Liver (tissue), 9 donors: Measurements from ENCODE around the gene DSE. TPM values are rescaled to one million over a fixed set of nuclear protein-coding genes. Genes with fewer than 3 reads are reported as not detected.

ENCODE experiments used
- DNase-seq: peaks from one replicate; pipeline ENCODE4 v3.0.0-alpha.2; 2017; ENCODE audit warnings: low spot score
- H3K27ac ChIP-seq, 2 donors: one replicate each; pipeline ENCODE4 v1.7.0; 2013; ENCODE audit warnings: inconsistent platforms in 2 of 2, low read length in 2 of 2, control low read depth in 1 of 2, low read depth in 1 of 2, mild to moderate bottlenecking in 1 of 2
- H3K27me3 ChIP-seq, 4 donors: one replicate each; pipeline versions ENCODE4 v1.6.1 to v1.7.0; 2013; ENCODE audit warnings: low read length in 3 of 4, inconsistent platforms in 1 of 4, mild to moderate bottlenecking in 1 of 4, moderate library complexity in 1 of 4; ENCODE audit not compliant: control insufficient read depth in 4 of 4, insufficient read depth in 4 of 4
- H3K36me3 ChIP-seq, 4 donors: one replicate each; pipeline versions ENCODE4 v1.6.1 to v1.7.0; 2013; ENCODE audit warnings: low read length in 3 of 4, mild to moderate bottlenecking in 3 of 4, low read depth in 1 of 4, moderate library complexity in 1 of 4; ENCODE audit not compliant: control insufficient read depth in 4 of 4, insufficient read depth in 3 of 4
- H3K4me1 ChIP-seq, 4 donors: one replicate each; pipeline versions ENCODE4 v1.6.1 to v1.7.0; 2013; ENCODE audit warnings: low read length in 3 of 4, mild to moderate bottlenecking in 3 of 4, moderate library complexity in 1 of 4; ENCODE audit not compliant: control insufficient read depth in 4 of 4, insufficient read depth in 4 of 4
- H3K4me3 ChIP-seq, 3 donors: one replicate each; pipeline versions ENCODE4 v1.6.1 to v1.7.0; 2013; ENCODE audit warnings: low read length in 3 of 3, control low read depth in 1 of 3, low read depth in 1 of 3, mild to moderate bottlenecking in 1 of 3
- H3K9ac ChIP-seq, 2 donors: one replicate each; pipeline ENCODE4 v1.7.0; 2013; ENCODE audit warnings: low read length in 2 of 2, mild to moderate bottlenecking in 2 of 2, moderate library complexity in 2 of 2, control low read depth in 1 of 2, low read depth in 1 of 2
- H3K9me3 ChIP-seq, 4 donors: one replicate each; pipeline versions ENCODE4 v1.6.1 to v1.7.0; 2013; ENCODE audit warnings: low read length in 3 of 4; ENCODE audit not compliant: control insufficient read depth in 4 of 4
- ATF3 ChIP-seq: IDR thresholded peaks from 2 replicates; pipeline ENCODE4 v1.6.1; 2016; ENCODE audit warnings: antibody characterized with exemption
- CTCF ChIP-seq: fragments of 150-350 bp; IDR thresholded peaks from 2 replicates; pipeline ENCODE4 v1.5.1; 2017; ENCODE audit warnings: improper control_type of control experiment, low read depth, low read length; ENCODE audit not compliant: missing input control
- EGR1 ChIP-seq, 2 donors: IDR thresholded peaks; 2 replicates each; pipeline ENCODE4 v1.6.1; 2016 to 2018; ENCODE audit warnings: antibody characterized with exemption in 2 of 2, low read depth in 2 of 2
- FOXA1 ChIP-seq: IDR thresholded peaks from 2 replicates; pipeline ENCODE4 v1.6.1; 2016; ENCODE audit warnings: antibody characterized with exemption
- FOXA2 ChIP-seq: IDR thresholded peaks from 2 replicates; pipeline ENCODE4 v1.6.1; 2016; ENCODE audit warnings: antibody characterized with exemption
- GABPA ChIP-seq, 2 donors: IDR thresholded peaks in 1 of 2; conservative IDR thresholded peaks in 1 of 2; 2 replicates each; pipeline ENCODE4 v1.6.1; 2016; ENCODE audit warnings: antibody characterized with exemption in 2 of 2, mild to moderate bottlenecking in 1 of 2, moderate library complexity in 1 of 2
- HNF4A ChIP-seq, 2 donors: conservative IDR thresholded peaks; 2 replicates each; pipeline ENCODE4 v1.6.1; 2016; ENCODE audit warnings: antibody characterized with exemption in 2 of 2, mild to moderate bottlenecking in 2 of 2
- HNF4G ChIP-seq: IDR thresholded peaks from 2 replicates; pipeline ENCODE4 v1.6.1; 2016; ENCODE audit warnings: antibody characterized with exemption
- JUND ChIP-seq, 2 donors: IDR thresholded peaks; 2 replicates each; pipeline ENCODE4 v1.6.1; 2016; ENCODE audit warnings: antibody characterized with exemption in 2 of 2
- NR2F2 ChIP-seq: IDR thresholded peaks from 2 replicates; pipeline ENCODE4 v1.6.1; 2016; ENCODE audit warnings: antibody characterized with exemption
- RAD21 ChIP-seq, 2 donors: IDR thresholded peaks; 2 replicates each; pipeline ENCODE4 v1.6.1; 2016; ENCODE audit warnings: antibody characterized with exemption in 2 of 2, mild to moderate bottlenecking in 2 of 2
- SP1 ChIP-seq: IDR thresholded peaks from 2 replicates; pipeline ENCODE4 v1.6.1; 2018; ENCODE audit warnings: antibody characterized with exemption, mild to moderate bottlenecking
- YY1 ChIP-seq: IDR thresholded peaks from 2 replicates; pipeline ENCODE4 v1.6.1; 2016; ENCODE audit warnings: antibody characterized with exemption, mild to moderate bottlenecking
- ZBTB33 ChIP-seq: IDR thresholded peaks from 2 replicates; pipeline ENCODE4 v1.6.1; 2016; ENCODE audit warnings: antibody characterized with exemption
- WGBS: extraction: QIAGEN DNeasy Blood & Tissue Kit; methylation state at CpG from one replicate; pipeline ENCODE4 v1.1.7; 2013; 5-methylcytosine and 5-hydroxymethylcytosine counted together
- polyA plus RNA-seq, 2 donors: library from polyadenylated mRNA; stranded (reverse) in 1 of 2; unstranded in 1 of 2; fragments of 200-250 nt in 1 of 2; fragments of >200 nt in 1 of 2; fragmentation: Nextera tagmentation in 1 of 2; extraction: Ambion mirVana in 1 of 2; gene quantifications; one replicate each; pipeline versions ENCODE4 v1.2.1 to v1.2.3, GENCODE V29; 2013 to 2015
- total RNA-seq, 2 donors: library from RNA; depleted of rRNA; stranded (reverse); fragments of >200 nt; gene quantifications; one replicate each; pipeline ENCODE4 v1.2.3, GENCODE V29; 2014
- TF ChIP-seq, protein P1 (sequence below): IDR thresholded peaks from 2 replicates; pipeline ENCODE4 v1.6.1; 2016; ENCODE audit warnings: antibody characterized with exemption, mild to moderate bottlenecking
- donor health status: healthy.
- donor health status: healthy.
- donor health status: healthy.
- donor health status: healthy.
- donor health status: healthy.

DSE gene
- total and polyA plus RNA-seq, 4 donors: 5.5 to 22.8 (median 9.6) TPM

- Histone ChIP-seq H3K9ac (no peak overlapping the region), H3K36me3 (no peaks in the 10 kb centered on the region), H3K4me1 (no peaks in the 10 kb centered on the region), H3K9me3 (no peaks in the 10 kb centered on the region), H3K27ac (no peak overlapping the region), H3K27me3 (no peaks in the 10 kb centered on the region), H3K4me3 (no peak overlapping the region)
- WGBS: 71% methylated on average over 1 of the region's 1 CpG
- DNase-seq: no peak
- TF ChIP-seq RAD21 (IDR thresholded peaks at IDR 0.05) (no peak), YY1 (no peak), GABPA (IDR thresholded peaks at IDR 0.05 in 1 of 2, conservative IDR thresholded peaks at IDR 0.05 in 1 of 2) (no peak), JUND (IDR thresholded peaks at IDR 0.05) (no peak)
- TF ChIP-seq, protein P1, sequence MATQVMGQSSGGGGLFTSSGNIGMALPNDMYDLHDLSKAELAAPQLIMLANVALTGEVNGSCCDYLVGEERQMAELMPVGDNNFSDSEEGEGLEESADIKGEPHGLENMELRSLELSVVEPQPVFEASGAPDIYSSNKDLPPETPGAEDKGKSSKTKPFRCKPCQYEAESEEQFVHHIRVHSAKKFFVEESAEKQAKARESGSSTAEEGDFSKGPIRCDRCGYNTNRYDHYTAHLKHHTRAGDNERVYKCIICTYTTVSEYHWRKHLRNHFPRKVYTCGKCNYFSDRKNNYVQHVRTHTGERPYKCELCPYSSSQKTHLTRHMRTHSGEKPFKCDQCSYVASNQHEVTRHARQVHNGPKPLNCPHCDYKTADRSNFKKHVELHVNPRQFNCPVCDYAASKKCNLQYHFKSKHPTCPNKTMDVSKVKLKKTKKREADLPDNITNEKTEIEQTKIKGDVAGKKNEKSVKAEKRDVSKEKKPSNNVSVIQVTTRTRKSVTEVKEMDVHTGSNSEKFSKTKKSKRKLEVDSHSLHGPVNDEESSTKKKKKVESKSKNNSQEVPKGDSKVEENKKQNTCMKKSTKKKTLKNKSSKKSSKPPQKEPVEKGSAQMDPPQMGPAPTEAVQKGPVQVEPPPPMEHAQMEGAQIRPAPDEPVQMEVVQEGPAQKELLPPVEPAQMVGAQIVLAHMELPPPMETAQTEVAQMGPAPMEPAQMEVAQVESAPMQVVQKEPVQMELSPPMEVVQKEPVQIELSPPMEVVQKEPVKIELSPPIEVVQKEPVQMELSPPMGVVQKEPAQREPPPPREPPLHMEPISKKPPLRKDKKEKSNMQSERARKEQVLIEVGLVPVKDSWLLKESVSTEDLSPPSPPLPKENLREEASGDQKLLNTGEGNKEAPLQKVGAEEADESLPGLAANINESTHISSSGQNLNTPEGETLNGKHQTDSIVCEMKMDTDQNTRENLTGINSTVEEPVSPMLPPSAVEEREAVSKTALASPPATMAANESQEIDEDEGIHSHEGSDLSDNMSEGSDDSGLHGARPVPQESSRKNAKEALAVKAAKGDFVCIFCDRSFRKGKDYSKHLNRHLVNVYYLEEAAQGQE: no peak
Measured at GRCh38 chr6:116482780-116483179, 112.0 kb downstream of the DSE start.

GRCh38 chr6:116483616-116484015 is 112.9 kb downstream of the DSE start:
- WGBS: 51% methylated on average over 2 of the region's 2 CpGs
- Histone ChIP-seq H3K4me1 (no peaks in the 10 kb centered on the region), H3K4me3 (no peak overlapping the region), H3K9ac (no peak overlapping the region), H3K9me3 (no peaks in the 10 kb centered on the region), H3K36me3 (no peaks in the 10 kb centered on the region), H3K27ac (no peak overlapping the region), H3K27me3 (no peaks in the 10 kb centered on the region)
- TF ChIP-seq FOXA1 (no peak), NR2F2 (no peak), FOXA2 (no peak), EGR1 (IDR thresholded peaks at IDR 0.05; ENCODE audit: low read depth in 2 of 2) (no peak), HNF4A (conservative IDR thresholded peaks at IDR 0.05) (no peak), ATF3 (no peak), HNF4G (no peak), ZBTB33 (no peak), RAD21 (IDR thresholded peaks at IDR 0.05) (no peak), SP1 (no peak), CTCF (no peak)
- TF ChIP-seq, protein P1: no peak
- no peak for DNase-seq
